Measurements from ENCODE around the gene ANKEF1.

Gene ANKEF1

DNA sequence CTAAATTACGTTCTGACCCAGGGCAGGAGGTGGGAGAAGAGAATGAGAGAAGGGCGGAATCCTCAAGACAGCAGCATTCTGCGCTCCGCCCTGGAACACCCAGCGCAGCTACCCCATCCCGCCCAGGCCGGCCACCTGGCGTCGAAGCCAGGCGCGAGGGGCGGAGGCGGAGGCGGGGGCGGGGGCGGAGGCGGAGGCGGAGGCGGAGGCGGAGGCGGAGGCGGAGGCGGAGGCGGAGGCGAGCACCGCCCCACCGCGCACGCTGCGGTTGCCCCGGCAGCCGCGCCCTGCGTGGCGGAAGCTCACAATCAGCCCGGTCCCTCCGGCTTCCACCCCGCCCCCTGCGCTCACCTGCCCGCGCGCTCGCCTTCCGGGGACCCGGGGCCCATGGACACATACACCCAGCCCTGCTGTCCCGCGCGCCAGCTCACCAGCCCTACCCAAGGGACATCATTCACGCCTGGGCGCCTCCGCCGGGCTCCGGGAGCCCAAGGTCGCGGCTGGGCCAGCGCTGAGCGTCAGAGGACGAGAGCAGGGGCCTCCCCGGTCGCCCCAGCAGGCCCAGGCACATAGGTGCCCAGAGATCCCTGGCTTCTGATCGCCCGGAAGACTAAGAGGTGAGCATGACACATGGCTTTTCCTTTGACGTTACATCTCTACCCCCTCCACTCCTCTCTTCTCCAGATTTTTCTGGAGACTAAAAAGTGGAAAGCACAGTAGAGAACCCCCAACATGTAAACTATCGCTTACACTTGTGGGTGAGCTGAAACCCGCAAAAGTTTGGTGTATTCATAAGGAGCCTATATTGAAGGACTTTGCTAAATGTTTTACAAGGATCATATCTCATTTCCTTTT lies at the start of gene ANKEF1:
ANKEF1 (plus strand) TSS at position 271 of the 855 bp plus-strand sequence. CDS start 3,315 bp downstream, outside the sequence.
- Mint-ChIP-seq H3K27me3 (ENCODE audit: low read depth, poor library complexity) (peaks cover 15% of the 10 kb centered on the region), H3K4me1 (peaks cover 6% of the 10 kb centered on the region), H3K9me3 (peaks cover 3% of the 10 kb centered on the region), H3K27ac (peak within 1 kb of the TSS; percentile 55), H3K4me3 (peak within 1 kb of the TSS; percentile 80), H3K36me3 (ENCODE audit: low read depth) (peaks cover 22% of the 10 kb centered on the region)
- TF ChIP-seq, protein P1, sequence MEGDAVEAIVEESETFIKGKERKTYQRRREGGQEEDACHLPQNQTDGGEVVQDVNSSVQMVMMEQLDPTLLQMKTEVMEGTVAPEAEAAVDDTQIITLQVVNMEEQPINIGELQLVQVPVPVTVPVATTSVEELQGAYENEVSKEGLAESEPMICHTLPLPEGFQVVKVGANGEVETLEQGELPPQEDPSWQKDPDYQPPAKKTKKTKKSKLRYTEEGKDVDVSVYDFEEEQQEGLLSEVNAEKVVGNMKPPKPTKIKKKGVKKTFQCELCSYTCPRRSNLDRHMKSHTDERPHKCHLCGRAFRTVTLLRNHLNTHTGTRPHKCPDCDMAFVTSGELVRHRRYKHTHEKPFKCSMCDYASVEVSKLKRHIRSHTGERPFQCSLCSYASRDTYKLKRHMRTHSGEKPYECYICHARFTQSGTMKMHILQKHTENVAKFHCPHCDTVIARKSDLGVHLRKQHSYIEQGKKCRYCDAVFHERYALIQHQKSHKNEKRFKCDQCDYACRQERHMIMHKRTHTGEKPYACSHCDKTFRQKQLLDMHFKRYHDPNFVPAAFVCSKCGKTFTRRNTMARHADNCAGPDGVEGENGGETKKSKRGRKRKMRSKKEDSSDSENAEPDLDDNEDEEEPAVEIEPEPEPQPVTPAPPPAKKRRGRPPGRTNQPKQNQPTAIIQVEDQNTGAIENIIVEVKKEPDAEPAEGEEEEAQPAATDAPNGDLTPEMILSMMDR (IDR thresholded peaks at IDR 0.05): no peak
- peak; percentile 79 for DNase-seq

DNA sequence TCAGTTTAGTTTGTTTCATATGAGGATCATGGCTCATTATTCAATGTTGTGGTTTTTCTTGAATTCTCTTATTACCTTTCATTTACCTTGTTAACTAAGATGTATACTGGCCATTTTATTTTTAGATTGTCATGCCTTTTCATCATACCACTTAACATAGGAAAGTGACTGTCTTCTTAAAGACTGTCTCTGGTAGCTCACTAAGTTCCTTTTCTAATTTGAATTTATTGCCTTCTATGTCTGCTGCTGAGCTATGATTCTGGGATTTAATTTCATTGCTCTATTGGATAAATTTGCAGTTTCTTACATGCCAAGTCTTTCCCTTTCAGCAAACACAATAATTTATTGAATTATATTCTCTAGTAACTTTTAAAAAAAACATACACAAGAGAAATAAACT lies 49.5 kb upstream of the ANKEF1 start:
- Mint-ChIP-seq H3K9me3 (no peaks in the 10 kb centered on the region), H3K27me3 (ENCODE audit: low read depth, poor library complexity) (no peaks in the 10 kb centered on the region), H3K4me3 (no peak overlapping the region), H3K4me1 (no peaks in the 10 kb centered on the region), H3K27ac (no peak overlapping the region), H3K36me3 (ENCODE audit: low read depth) (no peaks in the 10 kb centered on the region)
- TF ChIP-seq, protein P1 (IDR thresholded peaks at IDR 0.05): no peak
- DNase-seq: no peak

DNA sequence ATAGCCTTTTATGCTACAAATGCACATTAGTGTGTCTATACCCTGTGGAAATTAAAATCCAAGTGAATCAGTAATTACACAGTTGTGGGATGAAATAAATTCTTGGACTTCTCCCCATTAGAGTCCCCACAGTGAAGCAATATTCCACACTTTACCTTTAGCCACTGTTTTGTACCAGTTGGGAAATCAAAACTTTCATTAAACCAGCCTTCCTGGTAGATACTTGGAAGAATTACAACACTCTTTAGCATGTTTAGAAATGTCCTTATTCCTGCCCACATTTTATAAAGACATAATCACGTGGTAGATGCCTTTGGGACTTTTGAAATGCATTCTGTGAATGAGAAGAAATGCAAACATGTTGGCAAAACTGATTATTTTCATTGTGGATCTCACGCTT lies 49.0 kb upstream of the ANKEF1 start:
- Mint-ChIP-seq H3K4me1 (no peaks in the 10 kb centered on the region), H3K27ac (no peak overlapping the region), H3K9me3 (no peaks in the 10 kb centered on the region), H3K27me3 (ENCODE audit: low read depth, poor library complexity) (no peaks in the 10 kb centered on the region), H3K4me3 (no peak overlapping the region), H3K36me3 (ENCODE audit: low read depth) (no peaks in the 10 kb centered on the region)
- TF ChIP-seq, protein P1 (IDR thresholded peaks at IDR 0.05): no peak
- no peak for DNase-seq

GRCh38 chr20:9989066-9989724 lies 45.6 kb upstream of the ANKEF1 start:
- Mint-ChIP-seq H3K27ac (no peak overlapping the region), H3K4me1 (no peaks in the 10 kb centered on the region), H3K9me3 (no peaks in the 10 kb centered on the region), H3K36me3 (ENCODE audit: low read depth) (no peaks in the 10 kb centered on the region), H3K4me3 (no peak overlapping the region), H3K27me3 (ENCODE audit: low read depth, poor library complexity) (no peaks in the 10 kb centered on the region)
- DNase-seq: no peak
- TF ChIP-seq, protein P1 (IDR thresholded peaks at IDR 0.05): no peak

DNA sequence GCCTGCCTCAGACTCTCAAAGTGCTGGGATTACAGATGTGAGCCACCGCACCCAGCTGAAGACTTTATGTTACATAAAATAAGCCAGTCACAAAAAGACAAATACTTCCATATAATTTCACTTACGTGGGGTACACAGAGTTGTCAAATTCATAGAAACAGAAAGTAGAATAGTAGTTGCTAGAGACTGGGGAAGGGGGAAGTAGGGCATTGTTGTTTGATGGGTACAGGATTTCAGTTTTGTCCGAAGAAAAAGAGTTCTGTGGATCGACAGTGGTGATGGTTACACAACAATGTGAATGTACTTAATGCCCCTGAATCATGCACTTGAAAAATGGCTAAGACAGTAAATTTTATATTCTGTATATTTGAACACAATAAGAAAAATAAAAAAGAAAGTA lies 41.6 kb upstream of the ANKEF1 start:
- Mint-ChIP-seq H3K4me1 (no peaks in the 10 kb centered on the region), H3K4me3 (no peak overlapping the region), H3K9me3 (peaks cover 6% of the 10 kb centered on the region), H3K27me3 (ENCODE audit: low read depth, poor library complexity) (no peaks in the 10 kb centered on the region), H3K27ac (no peak overlapping the region), H3K36me3 (ENCODE audit: low read depth) (no peaks in the 10 kb centered on the region)
- DNase-seq: no peak
- TF ChIP-seq, protein P1 (IDR thresholded peaks at IDR 0.05): no peak
